NCI-H1436 treated with DMSO at 0.1 percent for 48 hours (cell line): ENCODE data around the gene LMO4.

Experiments
- DNase-seq: peaks from one replicate; lab custom pipeline; 2025; lab: John Stamatoyannopoulos, UW

Gene LMO4

DNA sequence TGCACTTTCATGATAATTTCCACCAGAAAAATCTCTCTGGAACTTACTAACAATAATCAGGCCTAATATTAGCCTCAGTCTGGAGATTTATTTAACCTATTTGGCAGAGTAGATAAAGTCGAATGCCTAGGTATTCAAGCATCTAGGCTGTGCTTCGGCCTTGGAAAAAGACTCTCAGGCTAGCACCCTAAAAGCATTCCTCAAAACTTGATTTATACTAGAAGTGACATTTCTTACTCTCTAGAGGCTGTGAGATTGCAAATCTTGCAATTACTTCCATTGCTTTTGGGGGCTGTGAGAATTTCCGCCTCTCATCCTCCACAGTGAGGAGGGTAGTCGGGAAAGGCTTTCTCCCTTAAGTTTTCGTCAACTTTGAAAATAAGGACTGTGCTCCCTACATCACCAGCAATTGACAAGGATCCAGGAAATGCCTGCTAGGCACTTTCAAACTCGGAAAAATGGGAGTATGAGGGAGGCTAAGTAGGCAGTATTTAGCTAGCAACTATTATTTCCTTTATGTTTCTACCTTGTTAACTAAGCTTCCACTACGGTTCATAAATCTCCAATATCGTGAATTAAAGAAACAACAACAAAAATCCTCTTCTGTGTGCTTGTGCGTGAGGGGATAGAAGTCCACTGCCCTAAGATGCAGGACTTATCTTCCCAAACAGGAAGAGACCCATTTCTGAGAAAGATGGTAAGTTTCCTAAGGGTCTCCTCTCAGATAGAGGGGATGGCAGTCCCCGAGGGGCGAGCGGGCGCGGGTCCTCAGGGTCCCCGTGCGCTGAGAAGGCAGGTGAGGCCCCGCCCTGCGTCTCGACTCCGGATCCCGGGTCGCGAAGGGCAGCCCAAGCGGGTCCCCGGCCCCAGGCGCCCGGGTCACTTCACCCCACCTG, 1.1 kb upstream of the LMO4 start:
- no peak for DNase-seq

GRCh38 chr1:87329051-87329525, 408 bp downstream of the LMO4 start:
- DNase-seq = no peak

- no peak for DNase-seq
Measured at GRCh38 chr1:87329526-87330056, 911 bp downstream of the LMO4 start.

DNA sequence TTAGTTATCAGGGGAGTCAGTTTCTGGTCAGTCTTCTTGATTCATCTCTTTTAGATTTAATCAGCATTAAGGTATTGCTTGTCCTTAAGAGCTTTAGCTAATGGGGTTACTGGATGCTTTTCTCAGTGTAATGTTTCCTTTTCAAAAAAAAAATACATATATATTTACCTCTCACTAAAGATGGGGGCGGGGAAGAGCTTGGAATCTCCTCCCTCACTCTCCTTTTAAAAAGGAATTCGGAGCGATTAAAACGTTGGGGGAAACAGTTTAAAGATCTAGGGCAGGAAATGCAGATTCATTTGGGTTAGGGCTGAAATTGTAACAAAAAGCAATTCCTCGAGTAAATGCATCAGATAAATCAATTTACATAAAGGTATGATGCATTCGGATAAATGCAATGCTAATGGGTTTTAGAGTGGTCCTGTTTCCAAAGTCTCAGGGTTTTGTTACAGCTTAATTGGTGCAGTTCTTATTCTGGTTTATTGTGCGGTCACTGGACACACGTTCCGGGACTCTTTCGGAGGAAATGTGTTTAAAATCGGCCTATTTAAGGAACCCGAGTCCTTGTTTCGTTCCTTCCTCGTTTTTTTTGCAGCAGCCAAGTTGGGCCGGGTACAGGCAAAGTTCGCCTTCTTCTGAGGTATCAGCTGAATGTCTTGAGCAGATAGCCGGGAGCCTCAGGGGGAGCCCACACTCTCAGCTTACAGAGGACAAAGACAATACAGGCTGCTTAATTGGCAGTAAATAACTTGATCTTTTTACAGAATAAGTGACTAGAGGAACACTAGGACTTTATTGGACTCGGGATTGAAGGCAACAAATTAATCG, 1.6 kb downstream of the LMO4 start:
- no peak for DNase-seq

GRCh38 chr1:87330885-87331364, 2.2 kb downstream of the LMO4 start:
- DNase-seq = no peak

DNA sequence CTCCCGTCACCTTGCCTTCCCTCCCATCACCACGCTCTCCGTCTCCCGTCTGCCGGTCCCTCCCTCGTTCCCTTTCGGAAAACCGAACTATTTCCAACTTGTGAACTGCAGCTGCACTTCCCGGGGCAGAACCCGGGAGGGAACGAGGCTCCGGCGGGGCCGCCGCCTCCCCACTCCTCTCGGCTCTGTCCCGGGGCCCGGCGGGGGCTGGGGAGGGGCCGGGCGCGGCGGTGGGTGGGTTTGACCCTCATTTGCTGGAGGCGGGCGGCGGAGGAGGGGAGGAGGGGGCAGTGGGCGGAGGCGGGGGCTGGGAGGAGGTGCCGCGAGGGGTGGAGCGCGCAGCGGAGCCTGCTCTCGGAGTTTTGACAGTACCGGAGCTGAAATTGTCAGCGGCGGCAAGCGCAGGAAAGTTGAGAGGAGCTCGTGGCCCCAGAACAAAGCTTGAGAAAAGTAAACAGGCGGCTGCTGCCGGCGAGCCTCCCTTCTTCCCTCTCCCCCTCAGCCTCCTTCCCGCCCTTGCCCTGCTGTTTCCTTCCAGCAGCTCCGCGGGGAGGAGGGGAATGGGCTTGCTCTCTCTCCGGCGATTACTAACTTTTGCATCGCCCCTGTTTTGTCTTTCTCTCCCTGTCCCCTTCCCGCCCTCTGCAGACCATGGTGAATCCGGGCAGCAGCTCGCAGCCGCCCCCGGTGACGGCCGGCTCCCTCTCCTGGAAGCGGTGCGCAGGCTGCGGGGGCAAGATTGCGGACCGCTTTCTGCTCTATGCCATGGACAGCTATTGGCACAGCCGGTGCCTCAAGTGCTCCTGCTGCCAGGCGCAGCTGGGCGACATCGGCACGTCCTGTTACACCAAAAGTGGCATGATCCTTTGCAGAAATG, 2.9 kb downstream of the LMO4 start:
- no peak for DNase-seq

GRCh38 chr1:87333692-87334347, 5.1 kb downstream of the LMO4 start:
- no peak for DNase-seq

GRCh38 chr1:87334351-87335174, 5.9 kb downstream of the LMO4 start:
- no peak for DNase-seq

DNA sequence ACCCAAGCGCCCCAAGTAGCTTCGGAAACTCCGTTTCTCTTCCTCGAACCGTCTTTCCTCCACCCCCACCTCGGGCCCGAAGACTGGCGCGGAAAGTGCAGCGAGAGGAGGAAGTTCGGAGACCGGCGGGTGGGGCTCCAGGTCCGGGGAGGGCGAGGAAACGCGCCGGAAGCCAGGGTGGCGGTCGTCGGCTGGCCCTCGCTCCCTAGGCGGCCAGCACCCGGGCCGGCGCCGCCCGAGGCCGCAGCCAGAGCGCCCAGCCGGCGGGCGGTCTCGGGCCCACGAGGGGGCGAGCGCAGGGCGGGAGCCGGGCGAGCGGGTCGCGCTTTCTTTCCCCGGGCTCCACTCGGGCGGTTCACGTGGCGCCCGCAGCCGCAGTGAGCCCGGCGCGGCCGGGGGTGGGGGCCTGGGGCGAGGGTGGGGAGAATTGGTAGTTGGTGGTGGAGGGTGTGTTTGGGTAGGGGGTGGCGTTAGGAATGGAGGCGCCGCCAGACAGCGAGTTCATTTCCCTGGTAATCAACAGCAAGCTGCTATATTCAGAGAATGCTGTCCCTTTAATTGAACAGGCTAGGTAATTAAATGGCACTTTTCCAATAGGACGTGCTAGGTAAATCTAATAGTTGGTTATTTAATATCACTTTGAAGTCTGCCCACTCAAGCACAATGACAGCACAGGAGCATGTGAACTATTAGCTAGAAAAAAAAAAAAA, 6.7 kb downstream of the LMO4 start:
- no peak for DNase-seq

- DNase-seq = no peak
Measured at GRCh38 chr1:87336623-87337067, 8.0 kb downstream of the LMO4 start.

GRCh38 chr1:87337606-87338005, 8.9 kb downstream of the LMO4 start:
- no peak for DNase-seq

GRCh38 chr1:87338566-87338965, 9.9 kb downstream of the LMO4 start:
- no peak for DNase-seq

- DNase-seq = no peak
Measured at GRCh38 chr1:87344231-87344630, 15.6 kb downstream of the LMO4 start.

- no peak for DNase-seq
Measured at GRCh38 chr1:87346130-87346814, 17.6 kb downstream of the LMO4 start.

GRCh38 chr1:87348341-87349019, 19.8 kb downstream of the LMO4 start:
- no peak for DNase-seq

DNA sequence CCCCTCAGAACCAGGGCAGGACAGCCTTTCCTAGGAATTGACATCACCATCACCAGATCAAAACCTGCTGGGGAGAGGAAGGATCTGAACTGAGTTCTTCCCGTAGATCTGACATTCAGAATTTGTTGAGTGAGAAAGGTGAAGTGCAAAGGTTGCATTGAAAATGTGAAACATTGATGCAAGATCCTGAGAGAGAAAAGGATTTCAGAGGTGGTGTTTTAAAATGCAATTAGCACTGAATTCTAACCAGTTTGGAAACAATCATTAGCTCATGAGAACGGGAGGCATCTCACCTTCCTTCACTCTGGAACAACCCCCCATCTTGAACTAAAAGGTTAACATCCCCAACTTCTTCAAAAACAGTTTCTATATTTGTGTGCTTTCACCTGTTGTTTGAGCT, 20.4 kb downstream of the LMO4 start:
- DNase-seq = no peak

GRCh38 chr1:87355894-87356293, 27.2 kb downstream of the LMO4 start:
- DNase-seq = no peak

- no peak for DNase-seq
Measured at GRCh38 chr1:87356591-87356990, 27.9 kb downstream of the LMO4 start.
